Globus pallidus (tissue), 1 donor: ENCODE results near the gene MFN2.
"Not testable (repeated sequence)": the region's sequence is repeated elsewhere in the genome, so short reads cannot be mapped to it uniquely, and the experiment has no call there.

ENCODE experiments used
- DNase-seq: peaks from one replicate; pipeline ENCODE4 v3.0.0-alpha.2; 2015; ENCODE audit warnings: low spot score

The MFN2 gene

GRCh38 chr1:11998636-11999035 lies 18.4 kb downstream of the MFN2 start:
- DNase-seq = no peak

GRCh38 chr1:11999236-11999635 lies 19.0 kb downstream of the MFN2 start:
- no peak for DNase-seq

- no peak for DNase-seq
Observed at GRCh38 chr1:12001249-12001917, 21.1 kb downstream of the MFN2 start.

DNA sequence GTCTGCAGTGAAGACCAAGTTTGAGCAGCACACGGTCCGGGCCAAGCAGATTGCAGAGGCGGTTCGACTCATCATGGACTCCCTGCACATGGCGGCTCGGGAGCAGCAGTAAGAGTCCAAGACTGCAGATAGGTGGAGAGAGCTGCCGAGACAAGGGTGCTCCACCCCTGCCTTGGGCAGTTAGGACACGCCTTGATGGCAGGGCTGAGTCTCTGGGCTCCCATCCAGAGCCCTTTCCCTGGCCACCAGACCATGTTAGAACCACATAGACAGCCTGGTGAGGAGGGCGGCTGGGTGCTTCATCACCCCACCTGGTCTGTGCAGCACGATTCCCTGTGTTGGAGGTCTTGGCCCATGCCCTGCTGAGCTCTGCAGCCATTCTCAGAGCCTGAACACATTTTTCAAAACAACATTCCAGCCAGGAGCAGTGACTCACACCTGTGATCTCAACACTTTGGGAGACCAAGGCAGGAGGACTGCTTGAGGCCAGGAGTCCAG lies 21.8 kb downstream of the MFN2 start:
- no peak for DNase-seq

DNA sequence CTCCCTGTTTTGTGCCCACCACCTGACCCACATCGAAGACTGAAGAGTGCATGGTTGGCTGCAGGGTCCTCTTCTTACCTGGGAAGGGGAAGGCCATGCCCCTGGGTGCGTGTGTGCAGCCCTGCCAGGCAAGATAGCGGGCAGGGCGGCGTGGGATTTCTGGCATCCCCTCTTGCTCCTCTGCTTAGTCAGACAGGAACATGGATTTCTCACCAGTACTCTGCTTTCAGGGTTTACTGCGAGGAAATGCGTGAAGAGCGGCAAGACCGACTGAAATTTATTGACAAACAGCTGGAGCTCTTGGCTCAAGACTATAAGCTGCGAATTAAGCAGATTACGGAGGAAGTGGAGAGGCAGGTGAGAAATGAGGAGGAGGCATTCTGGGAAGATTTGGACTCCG lies 23.5 kb downstream of the MFN2 start:
- no peak for DNase-seq

- DNase-seq = no peak
Observed at GRCh38 chr1:12005488-12006166, 25.4 kb downstream of the MFN2 start.

DNA sequence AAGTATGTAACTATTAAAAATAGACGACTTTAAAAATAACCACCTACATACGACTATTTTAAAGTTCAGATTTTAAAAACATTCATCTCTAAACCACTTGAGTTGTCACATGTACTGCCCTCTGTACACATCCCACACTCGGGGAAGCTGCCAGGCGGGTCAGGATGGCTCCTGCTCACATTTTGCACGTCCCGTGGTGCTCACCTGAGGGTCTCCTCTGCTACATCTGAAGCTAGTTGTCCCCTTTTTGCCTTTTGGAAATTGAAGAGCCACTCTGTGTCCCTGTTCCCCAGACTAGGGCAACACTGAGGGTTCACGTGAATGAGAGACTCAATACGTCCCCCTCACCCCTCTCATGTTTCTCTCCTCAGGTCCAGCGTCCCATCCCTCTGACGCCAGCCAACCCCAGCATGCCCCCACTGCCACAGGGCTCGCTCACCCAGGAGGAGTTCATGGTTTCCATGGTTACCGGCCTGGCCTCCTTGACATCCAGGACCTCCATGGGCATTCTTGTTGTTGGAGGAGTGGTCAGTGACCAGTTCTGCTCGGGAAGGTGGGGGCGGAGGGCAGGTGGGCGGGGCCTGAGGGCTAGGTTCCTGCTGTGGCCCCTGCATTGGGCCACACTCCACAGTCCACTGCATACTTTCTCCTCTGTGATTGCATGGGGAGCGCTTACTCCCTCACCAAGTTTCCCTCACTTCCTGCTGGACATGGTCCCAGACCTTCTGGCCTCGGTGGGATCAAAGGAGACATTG lies 26.1 kb downstream of the MFN2 start:
- DNase-seq = no peak

DNA sequence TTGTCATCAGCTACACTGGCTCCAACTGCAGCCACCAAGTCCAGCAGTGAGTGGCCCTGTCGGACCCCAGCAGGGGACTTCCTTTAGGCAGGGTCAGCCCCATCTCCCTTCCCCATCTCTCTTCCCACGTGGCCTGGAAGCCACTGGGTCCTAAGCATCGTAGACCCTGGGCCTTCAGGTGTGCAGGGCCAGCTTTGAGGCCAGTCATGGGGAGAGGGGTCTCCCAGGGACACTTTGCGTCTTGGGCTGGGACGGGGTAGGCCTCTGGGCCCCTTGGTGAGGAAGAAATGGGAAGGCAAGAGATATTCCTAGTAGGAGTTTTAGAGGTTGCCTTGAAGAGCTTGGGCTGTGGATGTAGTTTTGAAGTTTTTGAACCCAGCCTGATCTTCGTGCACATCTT lies 27.0 kb downstream of the MFN2 start:
- DNase-seq = no peak

- DNase-seq = not testable (repeated sequence)
Observed at GRCh38 chr1:12008355-12008754, 28.1 kb downstream of the MFN2 start.

DNA sequence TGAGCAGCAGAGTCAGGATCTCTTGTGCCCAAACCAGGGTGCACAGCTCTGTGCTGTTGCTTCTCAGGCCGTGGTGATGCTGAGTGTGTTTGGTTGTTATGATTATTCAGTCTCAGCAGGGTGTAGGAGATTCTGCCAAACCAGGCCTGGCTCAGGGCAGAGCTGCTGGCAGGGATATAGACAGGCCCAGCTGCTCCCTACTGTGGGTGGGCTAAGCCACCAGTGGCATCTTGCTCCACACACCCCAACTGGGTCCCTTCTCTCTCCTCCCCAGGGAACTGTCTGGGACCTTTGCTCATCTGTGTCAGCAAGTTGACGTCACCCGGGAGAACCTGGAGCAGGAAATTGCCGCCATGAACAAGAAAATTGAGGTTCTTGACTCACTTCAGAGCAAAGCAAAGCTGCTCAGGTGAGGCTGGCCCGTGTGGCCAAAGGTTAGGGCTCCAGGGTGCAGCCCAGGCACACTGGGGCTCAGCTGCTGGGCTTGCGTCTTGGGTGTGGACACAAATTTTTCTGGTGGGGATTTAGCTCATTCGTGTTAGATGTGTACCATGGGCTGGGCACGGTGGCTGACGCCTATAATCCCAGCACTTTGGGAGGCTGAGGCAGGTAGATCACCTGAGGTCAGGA lies 29.2 kb downstream of the MFN2 start:
- DNase-seq = no peak

- no peak for DNase-seq
Observed at GRCh38 chr1:12010746-12011570, 30.7 kb downstream of the MFN2 start.

GRCh38 chr1:12011998-12012397 lies 31.8 kb downstream of the MFN2 start:
- DNase-seq = no peak

GRCh38 chr1:12012560-12013316 lies 32.5 kb downstream of the MFN2 start:
- DNase-seq = no peak

DNA sequence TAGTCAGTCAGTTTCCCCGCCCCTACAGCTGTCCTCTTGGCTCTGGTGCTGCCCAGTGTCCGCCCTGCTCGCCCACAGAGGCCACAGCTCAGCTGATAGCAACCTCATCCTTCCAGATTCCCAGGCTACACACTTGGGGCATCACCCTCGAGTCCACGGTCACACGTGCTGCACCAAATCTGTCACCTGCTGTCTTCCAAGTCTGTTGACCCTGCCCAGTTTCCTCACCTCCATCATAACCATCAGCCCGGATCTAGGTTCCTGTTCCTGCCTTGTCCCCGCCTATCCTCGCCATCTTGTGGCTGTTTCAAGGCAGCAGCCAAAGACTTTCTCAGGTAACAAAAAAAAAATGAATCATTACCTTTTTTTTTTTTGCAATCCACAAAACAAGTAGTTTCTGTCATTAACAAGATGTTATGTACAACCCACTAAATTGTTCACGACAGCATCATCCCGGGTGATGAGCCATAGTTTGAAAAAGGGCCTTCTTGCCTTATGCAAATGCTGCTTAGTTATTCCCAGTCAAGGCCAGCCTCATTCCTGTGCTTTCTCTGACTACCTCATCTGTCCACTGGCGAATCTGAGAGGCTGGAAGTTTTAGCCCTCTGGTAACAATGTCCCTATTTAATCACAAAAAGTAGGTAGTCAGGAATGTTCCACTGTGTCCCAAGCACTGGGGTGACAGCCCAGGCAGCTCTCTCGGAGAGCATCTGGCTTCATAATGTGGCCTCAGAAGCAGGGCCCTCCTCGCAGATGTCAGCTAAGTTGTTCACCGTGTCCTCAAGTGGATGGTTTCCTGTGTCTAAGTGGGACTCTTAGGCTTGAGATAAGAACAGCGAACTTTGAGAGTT lies 34.1 kb downstream of the MFN2 start:
- no peak for DNase-seq

- DNase-seq = no peak
Observed at GRCh38 chr1:12015001-12015491, 34.8 kb downstream of the MFN2 start.

- no peak for DNase-seq
Observed at GRCh38 chr1:12015499-12015898, 35.3 kb downstream of the MFN2 start.

- no peak for DNase-seq
Observed at GRCh38 chr1:12016182-12016581, 35.9 kb downstream of the MFN2 start.

DNA sequence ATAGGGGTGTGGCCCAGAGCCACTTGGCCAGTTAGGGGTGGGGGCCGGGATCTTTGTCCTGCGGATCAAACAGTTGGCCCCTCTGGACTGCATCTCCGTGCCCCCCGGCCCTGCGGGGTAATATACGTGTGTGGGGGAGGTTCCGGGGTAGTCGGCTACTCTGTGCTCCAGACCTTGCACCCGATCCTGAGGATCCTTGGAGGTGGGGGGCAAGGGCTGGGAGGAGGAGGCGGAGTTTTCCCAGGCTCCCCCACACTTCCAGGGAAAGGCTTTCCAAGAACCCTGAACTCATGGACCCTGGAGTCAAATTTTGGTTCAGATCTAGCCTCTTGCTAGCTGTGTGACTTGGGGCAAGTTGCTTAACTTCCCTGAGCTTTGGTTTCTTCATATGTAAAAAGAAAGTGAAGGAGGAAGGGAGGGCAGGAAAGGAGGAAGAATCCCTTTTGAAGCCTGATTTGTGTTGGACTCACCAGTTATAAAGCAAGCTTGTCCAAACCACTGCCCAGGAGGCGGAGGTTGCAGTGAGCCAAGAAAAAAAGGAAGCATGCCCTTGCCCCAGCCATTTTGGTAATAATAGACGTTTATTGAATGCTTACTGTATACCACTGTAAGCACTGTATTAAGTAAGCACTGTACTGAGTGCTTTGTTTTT lies 39.7 kb downstream of the MFN2 start:
- peak; percentile 8 for DNase-seq

DNA sequence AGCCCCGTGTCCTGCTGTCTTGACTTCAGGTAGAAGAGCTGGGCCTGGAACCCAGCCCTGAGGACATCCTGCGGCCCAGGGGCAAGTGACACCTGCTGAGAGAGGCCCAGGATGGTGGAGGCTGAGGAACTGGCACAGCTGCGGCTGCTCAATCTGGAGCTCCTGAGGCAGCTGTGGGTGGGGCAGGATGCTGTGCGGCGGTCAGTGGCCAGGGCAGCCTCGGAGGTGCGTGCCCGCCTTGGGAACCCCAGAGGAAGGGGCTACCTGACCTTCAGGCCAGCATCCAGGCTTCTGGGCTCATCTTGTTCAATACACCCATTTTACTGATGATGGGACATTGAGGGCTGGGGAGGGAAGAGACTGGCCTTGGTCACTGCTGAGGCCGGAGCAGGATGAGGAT lies 41.4 kb downstream of the MFN2 start:
- no peak for DNase-seq
